Aorta (tissue), 5 donors: ENCODE results near the gene ACTR6. TPM values are rescaled to one million over a fixed set of nuclear protein-coding genes. Genes with fewer than 3 reads are reported as not detected.

Experiments used
- ATAC-seq: fragments of 200-7000 bp; cut with Tn5 transposase; one replicate; pipeline ENCODE4 v1.9.1; 2022; ENCODE audit warnings: moderate library complexity; ENCODE audit not compliant: low FRiP score
- DNase-seq, 2 donors: peaks; one replicate each; pipeline ENCODE4 v3.0.0-alpha.2; 2020
- H3K27ac ChIP-seq, 2 donors: one replicate each; pipeline ENCODE4 v1.5.1; 2013; ENCODE audit warnings: low read length in 2 of 2, mild to moderate bottlenecking in 2 of 2, moderate library complexity in 2 of 2, control low read depth in 1 of 2, inconsistent platforms in 1 of 2, low read depth in 1 of 2
- H3K27me3 ChIP-seq, 2 donors: one replicate each; pipeline ENCODE4 v1.6.1; 2013; ENCODE audit warnings: control low read depth in 1 of 2, low read length in 1 of 2, mild to moderate bottlenecking in 1 of 2, moderate library complexity in 1 of 2; ENCODE audit not compliant: insufficient read depth in 2 of 2, control insufficient read depth in 1 of 2
- H3K36me3 ChIP-seq, 2 donors: one replicate each; pipeline ENCODE4 v1.6.1; 2013; ENCODE audit warnings: control low read depth in 1 of 2, low read length in 1 of 2, mild to moderate bottlenecking in 1 of 2; ENCODE audit not compliant: insufficient read depth in 2 of 2, control insufficient read depth in 1 of 2
- H3K4me1 ChIP-seq, 2 donors: one replicate each; pipeline ENCODE4 v1.6.1; 2013; ENCODE audit warnings: low read length in 2 of 2, control low read depth in 1 of 2, mild to moderate bottlenecking in 1 of 2, moderate library complexity in 1 of 2; ENCODE audit not compliant: insufficient read depth in 2 of 2, control insufficient read depth in 1 of 2
- H3K4me3 ChIP-seq, 2 donors: one replicate each; pipeline ENCODE4 v1.5.1; 2013; ENCODE audit warnings: low read length in 2 of 2, control low read depth in 1 of 2, mild to moderate bottlenecking in 1 of 2
- H3K9me3 ChIP-seq: one replicate; pipeline ENCODE4 v1.6.1; 2013; ENCODE audit warnings: mild to moderate bottlenecking, low read length; ENCODE audit not compliant: control insufficient read depth
- WGBS, 2 donors: extraction: QIAGEN DNeasy Blood & Tissue Kit; methylation state at CpG; one replicate each; pipeline ENCODE4 v1.1.7; 2013; 5-methylcytosine and 5-hydroxymethylcytosine counted together
- intact Hi-C, 2 donors: fragments of 100-400 bp; cut with DNase I; formaldehyde crosslinking; loops; one replicate each; pipeline versions ENCODE4 v1.14.2 to v1.15.0; 2022
- polyA plus RNA-seq, 2 donors: library from polyadenylated mRNA; stranded (reverse); fragments of 200-250 nt; gene quantifications; one replicate each; pipeline ENCODE4 v1.2.3, GENCODE V29; 2013
- total RNA-seq, 2 donors: library from RNA; stranded (reverse); fragmentation: NEBNext Ultra II Directional; extraction: Animal tissue kit (Norgen Biotek cat#: 25700); gene quantifications; one replicate each; pipeline ENCODE4 v1.2.1, GENCODE V29; 2021
- donor health status: healthy with polysubstance abuse.
- donor health status: Bipolar disorder and iron deficiency.
- donor health status: DM: no; HTN: no; CAD: no.
- donor health status: DM: no; HTN: no; CAD: no.
- donor health status: DM: yes; HTN: yes; CAD: no.

The ACTR6 gene
- total and polyA plus RNA-seq, 4 donors: 21.4 to 37.7 (median 22.8) TPM

GRCh38 chr12:100208834-100209233 is 8.2 kb downstream of the ACTR6 start:
- 93 to 94% methylated on average over 5 of the region's 5 CpGs for WGBS, 2 donors
- Histone ChIP-seq H3K4me3 (no peak overlapping the region), H3K4me1 (no peaks in the 10 kb centered on the region), H3K27me3 (no peaks in the 10 kb centered on the region), H3K27ac (no peak overlapping the region), H3K9me3 (no peaks in the 10 kb centered on the region), H3K36me3 (peaks cover 3% of the 10 kb centered on the region in 2 donors)
- DNase-seq (no peak), ATAC-seq (no peak)
- intact Hi-C loops: no loop called here

- peaks cover 3% of the 10 kb centered on the region in 2 donors for H3K36me3 ChIP-seq
- no peak overlapping the region for H3K27ac ChIP-seq
- no peak overlapping the region for H3K4me3 ChIP-seq
- no peaks in the 10 kb centered on the region for H3K9me3 ChIP-seq
- intact Hi-C loops: no loop called here
- WGBS, 2 donors: 97 to 99% methylated on average over 2 of the region's 2 CpGs
- DNase-seq (no peak), ATAC-seq (no peak)
- no peaks in the 10 kb centered on the region for H3K4me1 ChIP-seq
- H3K27me3 ChIP-seq: no peaks in the 10 kb centered on the region
These were observed 11.1 kb downstream of the ACTR6 start for GRCh38 chr12:100211698-100212097.

- Histone ChIP-seq H3K27ac (no peak overlapping the region), H3K9me3 (no peaks in the 10 kb centered on the region), H3K36me3 (peaks cover 0 to 3% of the 10 kb centered on the region in 2 donors), H3K27me3 (no peaks in the 10 kb centered on the region), H3K4me1 (no peaks in the 10 kb centered on the region), H3K4me3 (no peak overlapping the region)
- DNase-seq (no peak), ATAC-seq (no peak)
- intact Hi-C loops: no loop called here
- WGBS, 2 donors: 77 to 89% methylated on average over 5 of the region's 5 CpGs
These were observed 12.6 kb downstream of the ACTR6 start for GRCh38 chr12:100213016-100213891.

- ATAC-seq (no peak), DNase-seq (no peak)
- no peaks in the 10 kb centered on the region for H3K4me1 ChIP-seq
- H3K4me3 ChIP-seq: no peak overlapping the region
- WGBS, 2 donors: 89 to 98% methylated on average over 2 of the region's 2 CpGs
- H3K36me3 ChIP-seq: peaks cover 0 to 3% of the 10 kb centered on the region in 2 donors
- intact Hi-C loops: no loop called here
- H3K27me3 ChIP-seq: no peaks in the 10 kb centered on the region
- no peak overlapping the region for H3K27ac ChIP-seq
- no peaks in the 10 kb centered on the region for H3K9me3 ChIP-seq
These were observed 13.9 kb downstream of the ACTR6 start for GRCh38 chr12:100214518-100214917.

- no peak for ATAC-seq
These were observed 14.6 kb downstream of the ACTR6 start for GRCh38 chr12:100215209-100215608.

GRCh38 chr12:100216337-100216736 is 15.7 kb downstream of the ACTR6 start:
- intact Hi-C loops: no loop called here
- Histone ChIP-seq H3K27me3 (no peaks in the 10 kb centered on the region), H3K27ac (no peak overlapping the region), H3K4me1 (no peaks in the 10 kb centered on the region), H3K9me3 (no peaks in the 10 kb centered on the region), H3K4me3 (no peak overlapping the region), H3K36me3 (peaks cover 0 to 5% of the 10 kb centered on the region in 2 donors)
- WGBS, 2 donors: 95% methylated on average over 4 of the region's 4 CpGs
- ATAC-seq: no peak
- DNase-seq: no peak

More at GRCh38 chr12:100215209-100215608, 14.6 kb downstream of the ACTR6 start:
- WGBS, 2 donors: 77 to 82% methylated on average over 1 of the region's 1 CpG
- no peak overlapping the region for H3K4me3 ChIP-seq
- DNase-seq: no peak
- intact Hi-C loops: no loop called here
- H3K4me1 ChIP-seq: no peaks in the 10 kb centered on the region
- no peak overlapping the region for H3K27ac ChIP-seq
- no peaks in the 10 kb centered on the region for H3K9me3 ChIP-seq
- peaks cover 0 to 3% of the 10 kb centered on the region in 2 donors for H3K36me3 ChIP-seq
- no peaks in the 10 kb centered on the region for H3K27me3 ChIP-seq

- no peaks in the 10 kb centered on the region for H3K4me1 ChIP-seq
- H3K9me3 ChIP-seq: no peaks in the 10 kb centered on the region
- intact Hi-C loops: no loop called here
- 70 to 83% methylated on average over 5 of the region's 5 CpGs for WGBS, 2 donors
- H3K36me3 ChIP-seq: peaks cover 0 to 4% of the 10 kb centered on the region in 2 donors
- no peaks in the 10 kb centered on the region for H3K27me3 ChIP-seq
- H3K27ac ChIP-seq: no peak overlapping the region
- H3K4me3 ChIP-seq: no peak overlapping the region
- no peak for ATAC-seq
- DNase-seq: no peak
These were observed 18.9 kb downstream of the ACTR6 start for GRCh38 chr12:100219328-100220109.

- Histone ChIP-seq H3K36me3 (peaks cover 0 to 4% of the 10 kb centered on the region in 2 donors), H3K27me3 (no peaks in the 10 kb centered on the region), H3K9me3 (no peaks in the 10 kb centered on the region), H3K27ac (no peak overlapping the region), H3K4me3 (no peak overlapping the region), H3K4me1 (no peaks in the 10 kb centered on the region)
- intact Hi-C loops: no loop called here
- ATAC-seq (no peak), DNase-seq (no peak)
- WGBS, 2 donors: 91 to 94% methylated on average over 3 of the region's 3 CpGs
These were observed 20.9 kb downstream of the ACTR6 start for GRCh38 chr12:100221523-100221922.
